ENCODE results near the gene GSX2. TPM values are rescaled to one million over a fixed set of nuclear protein-coding genes. Genes with fewer than 3 reads are reported as not detected.
A peak's percentile ranks its signal among the peaks of the same experiment; 100 is the strongest.

GSX2 gene
- total RNA-seq, 1 donor from 2014 or later = not detected

- Mint-ChIP-seq H3K4me1 (ENCODE audit: low read depth, unreplicated experiment) (peaks cover 10% of the 10 kb centered on the region), H3K36me3 (ENCODE audit: unreplicated experiment) (no peaks in the 10 kb centered on the region), H3K4me3 (ENCODE audit: unreplicated experiment) (no peak overlapping the region), H3K27ac (ENCODE audit: unreplicated experiment) (no peak overlapping the region), H3K9me3 (ENCODE audit: unreplicated experiment) (peaks cover 7% of the 10 kb centered on the region), H3K27me3 (ENCODE audit: unreplicated experiment) (peaks cover 48% of the 10 kb centered on the region)
- DNase-seq = no peak
- no peak for TF ChIP-seq CTCF (IDR thresholded peaks at IDR 0.05; ENCODE audit: partially characterized antibody, unreplicated experiment)
Observed at GRCh38 chr4:54096295-54096962, 3.5 kb upstream of the GSX2 start.

- Mint-ChIP-seq H3K4me3 (ENCODE audit: unreplicated experiment) (no peak overlapping the region), H3K4me1 (ENCODE audit: low read depth, unreplicated experiment) (peaks cover 7% of the 10 kb centered on the region), H3K9me3 (ENCODE audit: unreplicated experiment) (peaks cover 9% of the 10 kb centered on the region), H3K27me3 (ENCODE audit: unreplicated experiment) (peaks cover 45% of the 10 kb centered on the region), H3K27ac (ENCODE audit: unreplicated experiment) (no peak overlapping the region), H3K36me3 (ENCODE audit: unreplicated experiment) (no peaks in the 10 kb centered on the region)
- no peak for DNase-seq
- TF ChIP-seq CTCF (IDR thresholded peaks at IDR 0.05; ENCODE audit: partially characterized antibody, unreplicated experiment) = no peak
Observed at GRCh38 chr4:54097152-54097551, 2.8 kb upstream of the GSX2 start.

GRCh38 chr4:54098375-54098774 lies 1.6 kb upstream of the GSX2 start:
- no peak overlapping the region for H3K27ac Mint-ChIP-seq (ENCODE audit: unreplicated experiment)
- H3K4me3 Mint-ChIP-seq (ENCODE audit: unreplicated experiment) = no peak overlapping the region
- H3K36me3 Mint-ChIP-seq (ENCODE audit: unreplicated experiment) = no peaks in the 10 kb centered on the region
- no peak for DNase-seq
- H3K27me3 Mint-ChIP-seq (ENCODE audit: unreplicated experiment) = peaks cover 49% of the 10 kb centered on the region
- H3K4me1 Mint-ChIP-seq (ENCODE audit: low read depth, unreplicated experiment) = peaks cover 13% of the 10 kb centered on the region
- peaks cover 12% of the 10 kb centered on the region for H3K9me3 Mint-ChIP-seq (ENCODE audit: unreplicated experiment)
- no peak for TF ChIP-seq CTCF (IDR thresholded peaks at IDR 0.05; ENCODE audit: partially characterized antibody, unreplicated experiment)

- Mint-ChIP-seq H3K4me1 (ENCODE audit: low read depth, unreplicated experiment) (peaks cover 15% of the 10 kb centered on the region), H3K9me3 (ENCODE audit: unreplicated experiment) (peaks cover 9% of the 10 kb centered on the region), H3K4me3 (ENCODE audit: unreplicated experiment) (peak overlapping the region; percentile 64), H3K27me3 (ENCODE audit: unreplicated experiment) (peaks cover 48% of the 10 kb centered on the region), H3K36me3 (ENCODE audit: unreplicated experiment) (no peaks in the 10 kb centered on the region), H3K27ac (ENCODE audit: unreplicated experiment) (no peak overlapping the region)
- no peak for DNase-seq
- no peak for TF ChIP-seq CTCF (IDR thresholded peaks at IDR 0.05; ENCODE audit: partially characterized antibody, unreplicated experiment)
Observed at GRCh38 chr4:54099287-54099747, 646 bp upstream of the GSX2 start.

- no peak for TF ChIP-seq CTCF (IDR thresholded peaks at IDR 0.05; ENCODE audit: partially characterized antibody, unreplicated experiment)
- peaks cover 55% of the 10 kb centered on the region for H3K27me3 Mint-ChIP-seq (ENCODE audit: unreplicated experiment)
- H3K4me1 Mint-ChIP-seq (ENCODE audit: low read depth, unreplicated experiment) = peaks cover 15% of the 10 kb centered on the region
- peak; percentile 28 for DNase-seq
- peaks cover 6% of the 10 kb centered on the region for H3K36me3 Mint-ChIP-seq (ENCODE audit: unreplicated experiment)
- H3K9me3 Mint-ChIP-seq (ENCODE audit: unreplicated experiment) = peaks cover 13% of the 10 kb centered on the region
- H3K4me3 Mint-ChIP-seq (ENCODE audit: unreplicated experiment) = peak overlapping the region; percentile 42
- no peak overlapping the region for H3K27ac Mint-ChIP-seq (ENCODE audit: unreplicated experiment)
Observed at GRCh38 chr4:54100595-54101189, 729 bp downstream of the GSX2 start.

Measured in glutamatergic neuron (in vitro differentiated cells).